ENCODE measurements around the gene TTLL8. TPM values are rescaled to one million over a fixed set of nuclear protein-coding genes. Genes with fewer than 3 reads are reported as not detected.

The TTLL8 gene
- total and polyA plus RNA-seq, 2 of the 8 experiments (the other 6 are each of a cell fraction or from before 2014, with no cell fraction given) = not detected

DNA sequence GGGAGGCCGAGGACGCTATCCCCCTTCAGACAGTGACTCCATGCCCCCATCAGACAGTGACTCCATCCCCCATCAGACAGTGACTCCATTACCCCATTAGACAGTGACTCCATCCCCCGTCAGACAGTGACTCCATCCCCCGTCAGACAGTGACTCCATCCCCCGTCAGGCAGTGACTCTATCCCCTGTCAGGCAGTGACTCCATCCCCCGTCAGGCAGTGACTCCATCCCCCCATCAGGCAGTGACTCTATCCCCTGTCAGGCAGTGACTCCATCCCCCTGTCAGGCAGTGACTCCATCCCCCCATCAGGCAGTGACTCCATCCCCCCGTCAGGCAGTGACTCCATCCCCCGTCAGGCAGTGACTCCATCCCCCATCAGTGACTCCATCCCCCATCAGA, 9.1 kb upstream of the TTLL8 start:
- H3K9me3 ChIP-seq (ENCODE audit: insufficient read depth in 2 of 2, low read depth in 1 of 2, low read length in 1 of 2) = no peaks in the 10 kb centered on the region
- 86% methylated on average over 2 of the region's 8 CpGs; no CpG with 5 or more reads in 1 of the 2 experiments for WGBS, 2 experiments (ENCODE audit: extremely low coverage in 1 of 2, insufficient coverage in 1 of 2, insufficient read length in 1 of 2, insufficient replicate concordance in 2 of 2, low coverage in 1 of 2, low lambda C conversion rate in 2 of 2, missing lambda C conversion rate in 1 of 2)
- no peaks in the 10 kb centered on the region for H3K4me1 ChIP-seq (replicated peaks in 1 of 4; ENCODE audit: control insufficient read depth in 3 of 4, insufficient read depth in 4 of 4, low read length in 3 of 4)
- TF ChIP-seq, protein P1, sequence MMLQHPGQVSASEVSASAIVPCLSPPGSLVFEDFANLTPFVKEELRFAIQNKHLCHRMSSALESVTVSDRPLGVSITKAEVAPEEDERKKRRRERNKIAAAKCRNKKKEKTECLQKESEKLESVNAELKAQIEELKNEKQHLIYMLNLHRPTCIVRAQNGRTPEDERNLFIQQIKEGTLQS (IDR thresholded peaks at IDR 0.05; ENCODE audit: insufficient read depth, low read depth, low read length) = no peak
- TF ChIP-seq KDM1A (IDR thresholded peaks at IDR 0.05; ENCODE audit: borderline replicate concordance, low read length) = peak; percentile 14; the same call in 1 of the 2 replicates
- no peak overlapping the region for H3K4me3 ChIP-seq (ENCODE audit: extremely low read depth in 1 of 4, insufficient read depth in 2 of 4, low read depth in 3 of 4, low read length in 4 of 4)
- DNase-seq (ENCODE audit: low read depth in 1 of 2, low spot score in 2 of 2) (no peak), FAIRE-seq (no peak)
- H4K5ac ChIP-seq (ENCODE audit: insufficient read length, low read depth, low read length) = no peak overlapping the region
- H2AFZ ChIP-seq (ENCODE audit: low read length) = no peak overlapping the region
- H2BK120ac ChIP-seq (replicated peaks; ENCODE audit: low read depth, low read length) = no peak overlapping the region
- H4K20me1 ChIP-seq (replicated peaks in 1 of 2; ENCODE audit: control insufficient read depth in 1 of 2, insufficient read depth in 2 of 2, low read length in 2 of 2) = no peaks in the 10 kb centered on the region
- no peak overlapping the region for H3K4me2 ChIP-seq (ENCODE audit: insufficient read depth in 1 of 2, low read depth in 2 of 2, low read length in 2 of 2)
- H3K56ac ChIP-seq (replicated peaks; ENCODE audit: insufficient read length, low read depth, low read length) = no peak overlapping the region
- no peaks in the 10 kb centered on the region for H3K23me2 ChIP-seq (ENCODE audit: low read depth, low read length)
- no peak overlapping the region for H3K27ac ChIP-seq (ENCODE audit: low read depth, low read length)
- no peak overlapping the region for H4K8ac ChIP-seq (ENCODE audit: extremely low read depth, insufficient read depth, low read length)
- no peak overlapping the region for H2BK20ac ChIP-seq (ENCODE audit: low read length)
- H3K27me3 ChIP-seq (replicated peaks in 1 of 4; ENCODE audit: control insufficient read depth in 3 of 4, extremely low read depth in 1 of 4, insufficient read depth in 3 of 4, low read length in 3 of 4) = no peaks in the 10 kb centered on the region
- ChIA-PET CTCF (ENCODE audit: partially characterized antibody) (interaction anchor here (1.2 kb wide), 1 partner anchor 48 kb away, joined by 4 read pairs; no protein-coding TSS in a partner anchor), POLR2A (ENCODE audit: partially characterized antibody) (no interaction called here)
- H3K23ac ChIP-seq (ENCODE audit: insufficient read length) = no peak overlapping the region
- no peaks in the 10 kb centered on the region for H3K79me1 ChIP-seq (ENCODE audit: low read depth, low read length)
- no peak overlapping the region for H4K91ac ChIP-seq (replicated peaks; ENCODE audit: insufficient read length, low read length)
- no peak overlapping the region for H2BK5ac ChIP-seq (ENCODE audit: low read depth, low read length)
- no peak overlapping the region for H2BK15ac ChIP-seq (ENCODE audit: low read length)
- H3K36me3 ChIP-seq (ENCODE audit: control insufficient read depth in 2 of 4, insufficient read depth in 4 of 4, low read length in 3 of 4) = no peaks in the 10 kb centered on the region
- H3K18ac ChIP-seq (ENCODE audit: extremely low read depth, low read length) = no peak overlapping the region
- no peaks in the 10 kb centered on the region for H3K79me2 ChIP-seq (ENCODE audit: control insufficient read depth in 1 of 2, insufficient read depth in 2 of 2, low read length in 2 of 2)
- no peak overlapping the region for H3K9ac ChIP-seq (replicated peaks in 1 of 4; ENCODE audit: extremely low read depth in 1 of 4, low read depth in 3 of 4, low read length in 3 of 4)
- H3K14ac ChIP-seq (ENCODE audit: insufficient read length) = no peak overlapping the region
- no peak overlapping the region for H3K4ac ChIP-seq (replicated peaks; ENCODE audit: insufficient read length, low read depth, low read length)
- H2BK12ac ChIP-seq (ENCODE audit: low read depth, low read length) = no peak overlapping the region
- no peak overlapping the region for H2AK5ac ChIP-seq (ENCODE audit: low read depth, low read length)

Data from H1 (cell line).